HS-5 (cell line): Measurements from ENCODE around the gene PELO.

Experiments
- DNase-seq: peaks from one replicate; pipeline ENCODE4 v3.0.0-alpha.2; 2012; ENCODE audit warnings: low read depth

PELO gene

GRCh38 chr5:52829664-52830063 is 41.9 kb downstream of the PELO start:
- no peak for DNase-seq

GRCh38 chr5:52830650-52831049 is 42.9 kb downstream of the PELO start:
- DNase-seq = no peak

GRCh38 chr5:52831786-52832511 is 44.2 kb downstream of the PELO start:
- DNase-seq = no peak

GRCh38 chr5:52834320-52834719 is 46.6 kb downstream of the PELO start:
- no peak for DNase-seq

- no peak for DNase-seq
Observed at GRCh38 chr5:52837068-52837467, 49.4 kb downstream of the PELO start.
